Hematopoietic multipotent progenitor cell treated with erythropoietin and hydrocortisone succinate and interleukin-3 and kit ligand, for 8 days (in vitro differentiated cells): ENCODE data around the gene ARL2.

ENCODE experiments used
- DNase-seq: peaks from one replicate; pipeline ENCODE4 v3.0.0-alpha.2; 2015

The ARL2 gene

DNA sequence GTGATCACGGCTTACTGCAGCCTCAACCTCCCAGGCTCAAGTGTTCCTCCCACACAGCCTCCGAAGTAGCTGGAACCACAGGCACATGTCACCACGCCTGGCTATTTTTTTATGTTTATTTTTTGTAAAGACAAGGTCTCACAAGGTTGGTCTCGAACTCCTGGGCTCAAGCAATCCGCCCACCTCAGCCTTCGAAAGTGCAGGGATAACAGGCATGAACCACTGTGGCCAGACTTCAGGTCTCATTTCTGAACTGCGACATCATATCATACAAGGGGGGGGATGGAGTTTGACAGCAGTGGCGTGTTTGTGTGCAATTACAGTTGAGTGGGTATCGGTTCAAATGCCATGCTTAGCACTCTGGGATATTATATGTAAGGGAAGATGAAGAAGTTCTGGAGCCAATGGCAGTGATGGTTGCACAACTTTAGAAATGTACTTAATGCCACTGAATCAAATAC is 37.5 kb downstream of the ARL2 start:
- no peak for DNase-seq

DNA sequence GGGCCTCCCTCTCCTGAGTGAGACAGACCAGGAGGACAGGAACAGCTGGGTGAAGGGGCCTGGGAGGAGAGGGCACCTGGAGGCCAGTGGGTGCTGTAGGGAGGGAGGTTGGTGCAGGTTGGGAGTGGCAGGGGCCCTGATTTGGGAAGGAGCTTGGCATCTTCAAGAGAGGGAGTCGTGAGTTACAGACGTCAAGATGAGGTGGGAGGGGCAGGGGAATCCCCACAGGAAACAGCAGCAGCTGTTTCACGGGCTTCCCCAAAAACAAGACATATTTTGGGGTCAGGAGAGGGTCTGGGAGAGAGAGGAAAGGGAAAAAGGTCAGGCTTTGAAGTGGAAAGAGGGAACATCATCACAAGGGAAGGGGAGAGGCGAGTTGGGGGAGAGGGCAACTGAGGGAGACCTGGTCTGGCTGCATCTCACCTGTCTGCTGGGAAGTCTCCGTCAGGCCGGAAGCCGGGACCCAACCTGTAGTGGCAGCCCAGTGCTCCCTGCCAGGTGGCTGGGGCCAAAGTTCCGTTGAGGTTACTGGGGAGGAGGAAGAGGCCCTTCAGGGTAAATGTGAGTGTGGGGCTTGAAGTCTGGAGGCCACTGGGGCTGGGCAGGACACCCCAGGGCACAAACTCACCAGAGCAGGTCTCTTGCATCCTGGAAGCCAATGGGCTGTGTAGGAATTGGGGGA is 40.0 kb downstream of the ARL2 start:
- no peak for DNase-seq

DNA sequence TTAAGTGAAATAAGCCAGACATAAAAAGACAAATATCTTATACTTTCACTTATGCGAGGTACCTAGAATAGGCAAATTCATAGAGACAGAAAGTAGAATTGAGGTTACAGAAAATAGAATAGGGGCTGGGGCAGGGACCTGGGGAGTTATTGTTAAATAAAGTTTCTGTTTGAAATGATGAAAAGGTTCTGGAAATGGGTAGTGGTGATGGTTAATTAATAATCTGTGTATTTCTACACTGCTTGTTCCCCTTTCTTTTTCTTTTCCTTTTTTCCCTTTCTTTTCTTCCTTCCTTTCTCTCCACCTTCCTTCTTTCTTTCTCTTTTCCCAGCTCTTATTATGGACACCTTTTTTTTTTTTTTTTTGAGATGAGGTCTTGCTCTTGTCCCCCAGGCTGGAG is 41.6 kb downstream of the ARL2 start:
- no peak for DNase-seq

DNA sequence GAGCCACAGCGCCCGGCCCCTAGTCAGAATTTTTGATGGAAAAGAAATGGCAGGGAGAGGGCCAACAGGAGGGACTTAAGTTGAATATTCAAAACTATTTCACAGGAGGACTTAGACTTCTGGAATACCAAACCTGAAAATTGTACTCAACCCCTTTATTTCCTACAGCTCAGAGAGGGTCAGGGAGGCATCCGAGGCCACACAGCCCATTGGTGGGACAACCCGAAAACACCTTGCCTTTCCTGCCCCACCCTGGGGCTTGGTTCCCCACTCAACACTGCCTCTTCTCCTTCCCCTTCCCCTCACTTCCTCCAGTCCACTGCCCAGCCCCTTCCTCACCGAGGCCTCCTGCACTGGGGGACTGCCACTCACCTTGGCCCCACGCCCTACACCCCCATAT is 43.0 kb downstream of the ARL2 start:
- DNase-seq = no peak

DNA sequence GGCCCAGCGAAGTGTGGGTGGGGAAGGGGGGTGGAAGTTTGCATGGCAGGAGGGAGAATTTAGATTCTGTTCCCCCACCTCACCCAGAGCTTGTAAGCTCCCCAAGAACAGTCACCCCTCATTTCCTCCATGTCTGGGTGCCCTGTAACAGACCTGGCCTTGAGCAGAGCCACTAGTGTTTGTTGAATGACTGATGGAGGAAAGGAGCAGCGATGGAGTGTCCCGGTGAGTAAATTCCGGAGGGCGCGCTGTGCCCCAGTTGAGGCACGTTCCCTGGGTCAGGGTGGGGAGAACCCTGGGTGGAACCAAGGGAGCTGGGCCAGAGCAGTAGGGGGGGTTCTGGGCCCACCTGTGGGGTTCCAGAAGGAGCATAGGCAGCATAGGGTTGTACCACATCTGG is 43.6 kb downstream of the ARL2 start:
- no peak for DNase-seq

DNA sequence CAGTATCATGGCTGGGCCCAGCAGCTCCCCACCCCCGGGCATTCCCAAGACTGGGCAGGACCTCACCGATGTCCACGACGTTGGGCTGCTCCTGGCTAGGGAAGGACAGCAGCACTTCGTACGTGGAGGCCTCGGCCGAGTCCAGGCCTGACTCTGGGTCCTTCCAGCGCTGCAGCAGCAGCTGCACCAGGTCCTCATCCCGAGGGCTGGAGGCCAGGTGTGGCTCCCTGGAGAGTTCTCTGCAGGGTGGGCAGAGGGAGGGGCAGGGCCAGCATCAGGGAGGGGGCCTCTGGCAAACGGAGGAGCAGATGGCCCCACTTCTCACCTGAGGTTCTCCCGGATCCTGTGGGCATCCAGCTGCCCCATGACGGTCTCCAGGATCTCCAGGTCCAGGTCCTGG is 44.1 kb downstream of the ARL2 start:
- DNase-seq = no peak

DNA sequence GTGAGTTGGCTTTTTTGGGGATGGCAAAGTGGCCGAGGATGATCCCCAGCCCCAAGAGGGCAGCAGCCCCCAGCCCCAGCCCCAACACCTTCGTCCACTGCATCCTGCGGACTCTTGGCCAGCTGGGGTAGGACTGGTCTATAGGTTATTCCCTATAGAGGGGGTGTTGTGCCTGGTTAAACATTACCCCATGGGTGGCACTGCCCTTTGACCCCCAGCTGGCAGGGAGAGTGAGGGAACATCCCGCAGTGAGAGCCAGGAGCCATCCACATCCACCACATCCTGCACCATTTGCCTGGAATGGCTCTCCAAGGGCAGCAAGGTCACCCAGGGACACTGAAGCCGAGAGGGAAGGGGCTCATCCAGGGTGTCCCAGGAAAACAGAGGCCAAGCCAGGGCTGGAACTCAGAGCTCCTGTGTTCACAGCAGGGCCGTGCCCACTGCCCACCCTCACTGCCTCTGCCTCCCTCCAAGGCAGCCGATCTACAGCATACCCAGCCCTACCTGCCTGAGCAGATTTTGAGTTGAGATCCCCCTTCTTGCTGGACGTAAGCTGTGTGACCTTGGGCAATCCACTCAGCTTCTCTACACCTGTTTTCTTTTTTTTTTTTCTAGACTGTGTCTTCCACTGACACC is 44.6 kb downstream of the ARL2 start, which contains the start of gene NAALADL1:
Gene NAALADL1, minus strand, starts transcription at position 135 of the 636 bp plus-strand sequence. Its CDS starts 32 bp downstream, at position 103.
- DNase-seq = no peak

DNA sequence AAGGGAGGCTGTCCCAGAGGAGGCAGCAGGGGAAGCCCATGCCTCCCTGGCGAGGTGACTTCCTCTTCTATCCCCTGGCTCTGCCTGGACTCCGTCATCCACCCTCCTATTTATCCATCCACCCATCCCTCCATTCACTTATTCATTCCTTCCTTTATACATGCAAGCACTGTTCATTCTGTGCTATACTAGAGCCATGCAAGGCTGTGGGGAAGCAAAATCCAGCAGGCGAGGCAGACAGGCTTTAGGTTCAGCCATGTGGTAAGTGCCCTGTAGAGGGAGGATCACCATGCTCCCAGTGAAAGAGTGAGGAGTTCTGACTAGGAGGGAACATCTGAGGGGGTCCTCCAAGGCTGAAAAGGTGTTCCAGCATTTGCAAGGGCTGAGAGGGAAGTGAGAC is 45.6 kb downstream of the ARL2 start:
- DNase-seq = no peak

DNA sequence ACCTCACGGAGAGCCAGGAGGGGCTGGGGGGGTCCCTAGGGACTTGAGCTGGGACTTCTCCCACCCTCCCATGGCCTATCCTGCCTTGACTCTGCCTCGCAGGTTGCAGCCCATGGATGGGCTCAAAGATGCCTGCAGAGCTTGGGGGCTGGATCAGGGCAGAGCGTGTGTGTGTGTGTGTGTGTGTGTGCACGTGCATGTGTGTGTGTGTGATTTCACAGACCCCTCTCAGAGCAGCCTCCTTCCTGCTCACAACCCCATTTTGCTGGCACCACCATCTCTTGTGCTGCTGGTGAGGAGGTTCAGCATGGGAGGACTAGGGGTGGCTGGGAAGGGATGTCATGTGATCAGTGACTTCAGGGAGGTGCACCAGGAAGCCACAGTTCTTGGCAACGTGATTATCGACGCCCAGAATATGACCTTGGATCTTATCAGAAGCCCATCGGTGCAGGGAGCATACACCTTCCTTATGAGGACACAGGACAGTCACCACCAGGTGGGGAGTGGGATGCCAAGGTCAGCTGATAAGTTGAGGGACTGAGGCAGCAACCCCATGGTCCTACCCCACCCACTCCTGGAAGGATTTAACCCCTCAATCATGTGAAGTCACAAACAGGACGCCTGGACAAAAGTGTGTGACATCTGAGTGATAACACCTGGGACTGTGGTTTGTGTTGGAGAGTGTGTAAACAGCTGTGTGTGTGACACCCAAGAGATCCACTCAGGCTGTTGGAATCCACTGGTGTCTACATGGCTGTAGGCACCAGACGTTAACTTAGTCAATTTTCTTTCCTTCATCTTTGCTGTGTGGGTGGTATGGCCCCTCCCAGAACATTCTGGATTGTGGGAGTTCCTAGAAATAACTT is 46.2 kb downstream of the ARL2 start:
- peak; percentile 28 for DNase-seq

DNA sequence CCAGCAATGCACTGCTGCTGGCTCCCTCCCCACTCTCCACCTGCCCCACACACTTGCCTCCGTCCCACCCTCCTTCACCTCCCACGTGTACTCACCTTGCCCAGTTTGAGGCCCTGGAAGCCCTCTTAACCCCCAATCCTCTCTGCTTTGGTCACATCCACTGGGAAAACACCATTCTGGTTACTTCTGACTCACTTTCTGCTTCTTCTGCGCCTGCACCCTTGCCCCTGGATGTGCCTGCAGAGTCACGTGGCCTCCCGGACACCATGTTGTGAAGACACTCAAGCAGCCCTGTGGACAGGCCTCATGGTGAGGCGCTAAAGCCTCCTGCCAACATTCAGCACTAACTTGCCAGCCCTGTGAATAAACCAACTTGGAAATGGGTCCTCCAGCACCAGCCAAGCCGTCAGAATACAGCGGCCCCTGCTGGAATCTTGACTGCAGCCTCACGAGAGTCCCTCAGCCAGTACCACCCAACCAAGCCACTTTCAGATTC is 47.0 kb downstream of the ARL2 start:
- DNase-seq = peak; percentile 58

DNA sequence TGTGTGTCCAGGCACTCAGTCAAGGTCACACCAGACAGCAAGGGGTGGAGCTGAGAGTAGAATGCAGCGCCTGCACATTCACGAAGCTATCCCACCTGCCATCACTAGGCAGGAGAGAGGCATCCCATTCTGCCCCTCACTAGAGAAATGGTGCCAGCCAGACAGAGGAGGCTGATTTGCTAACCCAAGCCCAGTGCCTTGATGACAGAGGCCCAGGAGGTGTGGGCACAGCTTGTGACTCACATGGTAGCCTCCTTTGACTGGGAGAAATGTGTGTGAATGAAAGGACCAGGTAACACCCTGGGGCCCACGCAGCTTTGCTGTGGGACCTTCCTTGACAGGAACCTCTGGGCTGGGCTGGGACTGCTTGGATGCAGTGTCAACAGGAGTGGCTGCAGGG is 49.6 kb downstream of the ARL2 start:
- no peak for DNase-seq

DNA sequence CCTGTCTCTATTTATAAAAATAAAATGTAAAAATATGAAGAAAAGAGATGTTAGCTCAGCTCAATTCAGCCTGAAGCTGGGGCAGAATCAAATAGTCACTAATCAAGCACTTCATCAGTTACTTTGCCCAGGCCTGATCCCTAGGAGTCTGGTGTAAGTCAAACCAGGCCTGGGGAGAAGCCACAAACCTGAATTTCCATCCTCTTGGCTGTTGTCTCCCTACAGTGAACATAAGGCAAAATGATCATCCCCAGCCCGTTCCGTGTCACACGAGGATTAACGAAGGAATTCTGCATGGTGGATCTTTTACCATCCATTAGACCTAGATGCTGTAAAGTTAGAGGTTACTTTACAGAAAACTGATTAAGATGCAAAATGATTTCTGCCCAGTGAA is 50.9 kb downstream of the ARL2 start:
- no peak for DNase-seq

DNA sequence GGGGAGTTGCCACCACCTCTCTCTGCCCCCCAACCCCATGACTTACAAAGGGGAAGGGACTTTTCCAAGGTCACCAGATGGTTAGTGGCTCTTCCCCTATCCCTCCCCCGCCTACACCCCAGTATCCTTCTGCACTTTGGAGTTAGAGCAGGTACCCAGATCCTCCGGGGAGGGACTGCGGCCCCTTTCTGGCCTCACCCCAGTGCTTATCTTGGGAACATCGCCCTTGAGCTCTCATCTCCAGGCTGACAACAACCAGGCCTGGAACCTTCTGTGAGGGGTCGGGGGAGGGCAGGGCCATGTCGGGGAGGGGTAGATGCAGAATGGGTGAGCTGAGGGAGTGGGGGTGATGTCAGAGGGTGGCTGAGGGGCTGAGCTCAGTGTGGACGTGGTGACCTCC is 51.9 kb downstream of the ARL2 start:
- no peak for DNase-seq

DNA sequence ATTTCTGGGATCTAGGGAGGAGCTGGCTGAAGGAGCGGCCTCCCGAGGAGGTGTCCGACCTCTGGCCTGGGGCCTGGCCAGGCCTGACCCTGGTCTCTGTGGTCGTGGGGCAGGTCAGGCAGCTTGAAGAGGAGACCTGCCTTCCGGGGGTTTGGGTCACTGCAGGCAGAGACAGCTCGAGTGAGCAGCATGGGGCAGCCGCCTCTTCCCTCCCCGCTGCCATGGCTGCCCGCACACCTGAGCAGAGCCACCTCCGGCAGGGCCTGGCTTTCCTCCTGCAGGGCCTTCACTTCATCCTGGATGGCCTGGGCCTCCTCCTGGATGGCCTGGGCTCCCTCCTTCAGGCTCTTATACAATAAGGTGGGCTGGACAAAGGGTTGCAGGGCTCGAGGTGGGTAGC is 52.4 kb downstream of the ARL2 start:
- no peak for DNase-seq

DNA sequence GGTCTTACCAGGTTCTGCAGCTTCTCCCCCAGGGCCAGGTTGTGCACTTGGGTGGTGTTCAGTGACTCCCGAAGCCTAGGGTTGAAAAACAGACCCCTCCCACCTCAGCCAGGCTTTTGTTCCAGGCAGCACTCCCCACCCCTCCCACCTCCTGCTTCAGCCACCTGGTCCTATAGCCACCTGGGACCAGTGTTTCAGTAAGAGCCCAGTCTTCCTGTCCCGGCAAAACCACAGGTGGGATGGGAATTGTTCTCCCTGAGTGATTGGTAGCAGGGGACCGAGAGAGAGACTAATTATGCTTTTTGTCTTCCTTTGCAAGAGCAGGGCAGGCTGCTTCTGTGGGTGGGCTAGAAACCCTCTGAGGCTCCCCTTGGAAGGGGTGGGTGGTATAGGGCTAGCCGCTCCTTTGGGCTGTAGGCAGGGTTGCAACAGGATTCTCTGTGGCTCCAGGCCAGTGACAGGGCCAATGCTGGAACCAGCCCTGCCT is 52.9 kb downstream of the ARL2 start:
- no peak for DNase-seq

DNA sequence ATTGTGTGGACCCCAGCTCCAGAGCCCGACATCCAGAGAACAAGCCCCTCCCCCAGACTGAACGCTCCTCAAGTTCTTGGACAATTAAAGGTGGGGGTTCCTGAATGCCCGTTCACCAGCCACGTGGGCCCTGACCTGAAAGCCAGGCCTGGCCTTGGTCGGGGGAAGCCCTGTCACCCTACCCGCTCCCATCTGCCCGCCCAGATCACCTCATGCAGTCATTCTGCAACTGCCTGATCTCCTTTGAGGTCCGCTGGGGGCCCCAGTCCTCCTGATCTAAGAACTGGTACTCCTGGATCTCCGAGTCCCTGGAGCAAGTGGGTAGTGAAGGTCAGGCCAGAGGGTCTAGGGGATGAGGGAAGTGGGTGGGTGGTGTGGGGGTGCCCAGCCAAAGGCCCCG is 53.5 kb downstream of the ARL2 start:
- DNase-seq = no peak

DNA sequence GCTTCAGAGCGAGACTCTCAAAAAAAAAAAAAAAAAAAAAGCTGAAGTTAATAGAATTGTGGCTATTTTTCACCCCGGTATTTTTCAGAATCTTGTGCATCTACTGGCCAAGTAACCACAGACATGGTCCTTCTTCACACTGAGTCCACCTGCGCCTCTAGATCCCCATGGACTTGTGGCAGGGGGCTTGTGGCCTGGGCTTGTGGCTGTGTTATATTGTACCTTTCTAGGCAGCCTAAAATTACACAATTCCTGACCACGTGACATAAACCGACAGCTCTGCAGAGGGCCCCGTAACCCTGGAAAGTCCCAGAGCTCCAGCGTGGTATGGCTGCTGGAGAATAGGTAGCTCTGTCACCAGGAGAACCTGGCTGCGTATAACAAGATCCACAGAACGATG is 55.3 kb downstream of the ARL2 start:
- DNase-seq = no peak
